K562 (cell line): ENCODE data around the gene COMMD1. TPM values are rescaled to one million over a fixed set of nuclear protein-coding genes. Genes with fewer than 3 reads are reported as not detected.

Source experiments
- ATAC-seq: fragments of 200-7000 bp; cut with Tn5 transposase; 3 replicates; pipeline ENCODE4 v1.9.1; 2020; ENCODE audit warnings: moderate library complexity
- BruUV-seq: library from RNA; stranded (reverse); fragments of 400-500 nt; replicated peaks from 2 replicates; lab custom pipeline; 2021; lab: Mats Ljungman, UMichigan
- CTCF ChIA-PET: fragments of 300-600 bp; formaldehyde crosslinking; extraction: SDS; loops from one replicate; lab custom pipeline; 2021; ENCODE audit warnings: low intra/inter-chr PET ratio; lab: Yijun Ruan, JAX
- POLR2A ChIA-PET: fragments of 300-600, 350-650 bp; sonication (Branson Sonifier 250); formaldehyde crosslinking; extraction: SDS; loops from one replicate; lab custom pipeline; 2021; ENCODE audit warnings: antibody characterized with exemption, inconsistent platforms; lab: Yijun Ruan, JAX
- DNase-seq, 4 experiments: peaks; one replicate each; pipeline versions ENCODE4 v3.0.0 to v3.0.0-alpha.2; 2011 to 2018; ENCODE audit warnings: low spot score in 3 of 4, mixed read lengths in 3 of 4; ENCODE audit errors: extremely low read depth in 1 of 4
- FAIRE-seq: peaks from 2 replicates; lab custom pipeline; 2011; peaks lifted over from hg19 to GRCh38; lab: Jason Lieb, UNC
- H2AFZ ChIP-seq: 2 replicates; pipeline ENCODE4 v1.6.0; 2011; ENCODE audit warnings: low read depth, low read length, control low read depth, inconsistent platforms
- H3K27ac ChIP-seq: fragments of 200-600 bp; 3 replicates; pipeline ENCODE4 v1.8.0; 2011; ENCODE audit warnings: low read depth, mild to moderate bottlenecking, control low read depth, inconsistent platforms, low read length, moderate library complexity, mixed read lengths; ENCODE audit errors: extremely low read depth
- H3K27me3 ChIP-seq, 2 experiments: fragments of 300-600 bp in 1 of 2; 2 replicates in 1 of 2; 3 replicates in 1 of 2; pipeline versions ENCODE4 v1.6.0 to v1.8.0; 2011; ENCODE audit warnings: inconsistent platforms in 2 of 2, low read length in 2 of 2, mild to moderate bottlenecking in 1 of 2, mixed read lengths in 1 of 2, moderate library complexity in 1 of 2; ENCODE audit not compliant: control insufficient read depth in 2 of 2, insufficient read depth in 2 of 2
- H3K36me3 ChIP-seq: fragments of 300-600 bp; 3 replicates; pipeline ENCODE4 v1.8.0; 2011; ENCODE audit warnings: mild to moderate bottlenecking, low read length, inconsistent platforms; ENCODE audit not compliant: control insufficient read depth, insufficient read depth
- H3K4me1 ChIP-seq, 2 experiments: fragments of 200-600 bp in 1 of 2; replicated peaks in 1 of 2; 2 replicates in 1 of 2; 3 replicates in 1 of 2; pipeline versions ENCODE4 v1.5.1 to v1.8.0; 2011; ENCODE audit warnings: inconsistent platforms in 2 of 2, low read length in 2 of 2, mild to moderate bottlenecking in 1 of 2, mixed read lengths in 1 of 2, moderate library complexity in 1 of 2; ENCODE audit not compliant: control insufficient read depth in 2 of 2, insufficient read depth in 2 of 2
- H3K4me2 ChIP-seq: 2 replicates; pipeline ENCODE4 v1.6.1; 2011; ENCODE audit warnings: low read length, control low read depth, inconsistent platforms, mixed read lengths; ENCODE audit not compliant: insufficient read depth
- H3K4me3 ChIP-seq: fragments of 200-600 bp; sonication (generic), shearing (Covaris generic); 2 replicates; pipeline ENCODE4 v1.5.1; 2016; ENCODE audit warnings: control low read depth, inconsistent platforms
- H3K79me2 ChIP-seq: fragments of 200-600 bp; 3 replicates; pipeline ENCODE4 v1.8.0; 2011; ENCODE audit warnings: low read length, inconsistent platforms; ENCODE audit not compliant: control insufficient read depth, insufficient read depth
- H3K9ac ChIP-seq, 2 experiments: 2 replicates each; pipeline versions ENCODE4 v1.6.0 to v1.6.1; 2011; ENCODE audit warnings: low read depth in 2 of 2, low read length in 2 of 2, control low read depth in 1 of 2, inconsistent platforms in 1 of 2, mild to moderate bottlenecking in 1 of 2, mixed read lengths in 1 of 2; ENCODE audit not compliant: insufficient read depth in 1 of 2
- H3K9me1 ChIP-seq: one replicate; pipeline ENCODE4 v1.6.0; 2011; ENCODE audit warnings: inconsistent platforms, mild to moderate bottlenecking, low read length, moderate library complexity; ENCODE audit not compliant: control insufficient read depth, insufficient read depth
- H3K9me3 ChIP-seq: replicated peaks from 2 replicates; pipeline ENCODE4 v1.5.1; 2011; ENCODE audit warnings: low read depth, low read length, inconsistent platforms; ENCODE audit not compliant: control insufficient read depth, insufficient read depth
- H4K20me1 ChIP-seq: replicated peaks from 2 replicates; pipeline ENCODE4 v1.6.1; 2011; ENCODE audit warnings: low read length, inconsistent platforms, mixed read lengths; ENCODE audit not compliant: control insufficient read depth, insufficient read depth
- C11orf30 ChIP-seq: fragments of 450-650 bp; IDR thresholded peaks from 2 replicates; pipeline ENCODE4 v1.6.1; 2016; ENCODE audit warnings: low read depth, mild to moderate bottlenecking
- CBFA2T2 ChIP-seq: fragments of 450-650 bp; conservative IDR thresholded peaks from 2 replicates; pipeline ENCODE4 v1.6.1; 2017; ENCODE audit warnings: mild to moderate bottlenecking
- CC2D1A ChIP-seq: fragments of 450-650 bp; IDR thresholded peaks from 2 replicates; pipeline ENCODE4 v1.6.1; 2017; ENCODE audit warnings: mild to moderate bottlenecking
- FUS ChIP-seq: fragments of 200-400 bp; formaldehyde crosslinking; optimal IDR thresholded peaks from 2 replicates; pipeline ENCODE3; 2017; ENCODE audit warnings: low read depth, low read length
- GATAD2A ChIP-seq: fragments of 450-650 bp; IDR thresholded peaks from 2 replicates; pipeline ENCODE4 v1.6.1; 2017
- HMG20A ChIP-seq: fragments of 450-650 bp; formaldehyde crosslinking; conservative IDR thresholded peaks from 2 replicates; pipeline ENCODE4 v1.4.0; 2020; ENCODE audit warnings: mild to moderate bottlenecking, mixed read lengths
- MAFG ChIP-seq: fragments of 450-650 bp; conservative IDR thresholded peaks from 2 replicates; pipeline ENCODE4 v1.6.1; 2016; ENCODE audit warnings: missing genetic modification characterization, missing compliant biosample characterization
- NR2C2 ChIP-seq, 2 experiments: fragments of 200-800 bp in 1 of 2; sonication (Bioruptor generic) in 1 of 2; sonication (generic) in 1 of 2; formaldehyde crosslinking in 1 of 2; IDR thresholded peaks; 2 replicates each; pipeline versions ENCODE4 v1.6.1 to v1.8.0; 2016 to 2022; ENCODE audit warnings: mild to moderate bottlenecking in 1 of 2, missing compliant biosample characterization in 1 of 2, missing genetic modification characterization in 1 of 2, missing genetic modification reagents in 1 of 2
- NR2F6 ChIP-seq: fragments of 450-650 bp; formaldehyde crosslinking; IDR thresholded peaks from 2 replicates; pipeline ENCODE4 v1.4.0; 2020; ENCODE audit warnings: mild to moderate bottlenecking
- PRPF4 ChIP-seq: fragments of 200-400 bp; formaldehyde crosslinking; IDR thresholded peaks from one replicate; pipeline ENCODE4 v1.6.1; 2017; ENCODE audit warnings: low read length, low read depth, mild to moderate bottlenecking; ENCODE audit not compliant: insufficient read depth, poor library complexity, severe bottlenecking
- SIN3A ChIP-seq, 2 experiments: fragments of 150-350 bp in 1 of 2; IDR thresholded peaks; 2 replicates each; pipeline ENCODE4 v1.6.1; 2011 to 2016; ENCODE audit warnings: borderline replicate concordance in 2 of 2, low read depth in 2 of 2, low read length in 2 of 2, mild to moderate bottlenecking in 2 of 2, moderate library complexity in 2 of 2; ENCODE audit not compliant: control insufficient read depth in 1 of 2
- SMC3 ChIP-seq: conservative IDR thresholded peaks from 2 replicates; pipeline ENCODE4 v1.6.1; 2011; ENCODE audit warnings: low read depth, low read length, improper control_type of control experiment; ENCODE audit not compliant: insufficient read depth
- SPI1 ChIP-seq: IDR thresholded peaks from 2 replicates; pipeline ENCODE4 v1.6.1; 2011; ENCODE audit warnings: low read depth, low read length, control low read depth, borderline replicate concordance
- SRSF3 ChIP-seq: fragments of 200-400 bp; formaldehyde crosslinking; IDR thresholded peaks from 2 replicates; pipeline ENCODE4 v1.6.1; 2016; ENCODE audit warnings: mild to moderate bottlenecking, low read length, moderate library complexity; ENCODE audit not compliant: insufficient read depth
- ZFPM2 ChIP-seq: fragments of 250-450 bp; sonication (Bioruptor Pico); IDR thresholded peaks from 2 replicates; pipeline ENCODE4 v1.5.1; 2022; ENCODE audit warnings: mild to moderate bottlenecking
- ZNF165 ChIP-seq: fragments of 250-450 bp; sonication (Bioruptor Pico); IDR thresholded peaks from 2 replicates; pipeline ENCODE4 v1.4.0; 2020; ENCODE audit warnings: borderline replicate concordance
- ZNF212 ChIP-seq: fragments of 450-650 bp; formaldehyde crosslinking; IDR thresholded peaks from 2 replicates; pipeline ENCODE4 v1.4.0; 2020; ENCODE audit warnings: mild to moderate bottlenecking
- ZNF316 ChIP-seq: fragments of 450-650 bp; IDR thresholded peaks from 2 replicates; pipeline ENCODE4 v1.6.1; 2016
- WGBS: fragments of 100-300 bp; shearing (Covaris generic); methylation state at CpG from one replicate; pipeline ENCODE4 v1.1.6; 2016; ENCODE audit warnings: low coverage, mixed read lengths; ENCODE audit not compliant: insufficient coverage; ENCODE audit errors: missing lambda C conversion rate; 5-methylcytosine and 5-hydroxymethylcytosine counted together
- in situ Hi-C: fragments of 300-500 bp; cut with MboI; formaldehyde crosslinking; loops from 4 replicates; pipeline ENCODE4 v1.15.0; 2018; ENCODE audit warnings: inconsistent platforms, mixed read lengths
- intact Hi-C: fragments of 100-400 bp; cut with micrococcal nuclease; formaldehyde crosslinking; loops from 2 replicates; pipeline ENCODE4 v1.14.2; 2022
- polyA plus RNA-seq, 8 experiments: library from polyadenylated mRNA; depleted of rRNA in 4 of 8; stranded (reverse) in 5 of 8; unstranded in 3 of 8; fragments of >200 nt; fragmentation: Nextera tagmentation in 2 of 8; fragmentation: Illumina TruSeq in 1 of 8; extraction: Ambion mirVana in 2 of 8; extraction: Trizol in 1 of 8; gene quantifications; 2 replicates each; pipeline versions ENCODE4 v1.2.1 to v1.2.3, GENCODE V29; 2011 to 2014; ENCODE audit warnings: inconsistent platforms in 1 of 8, missing spikeins in 1 of 8
- total RNA-seq, 7 experiments: library from RNA; depleted of rRNA in 6 of 7; stranded (reverse); fragments of >200 nt in 6 of 7; fragmentation: Illumina TruSeq in 2 of 7; extraction: Trizol in 2 of 7; gene quantifications; 2 replicates each; pipeline versions ENCODE4 v1.2.1 to v1.2.3, GENCODE V29; 2011 to 2021; ENCODE audit warnings: low replicate concordance in 1 of 7
- TF ChIP-seq, protein P1 (sequence below): sonication (generic); formaldehyde crosslinking; IDR thresholded peaks from 2 replicates; pipeline ENCODE4 v1.8.0; 2023; ENCODE audit warnings: mild to moderate bottlenecking, missing genetic modification reagents
- TF ChIP-seq, protein P2 (sequence below): fragments of 250-450 bp; sonication (Bioruptor Pico); IDR thresholded peaks from 2 replicates; pipeline ENCODE4 v1.8.0; 2022; ENCODE audit warnings: moderate library complexity, mild to moderate bottlenecking, inconsistent platforms

Gene COMMD1
- total and polyA plus RNA-seq, 9 of the 15 experiments (the other 6 are each of a cell fraction or from before 2014, with no cell fraction given) = 14.4 to 77.0 (median 21.4) TPM

DNA sequence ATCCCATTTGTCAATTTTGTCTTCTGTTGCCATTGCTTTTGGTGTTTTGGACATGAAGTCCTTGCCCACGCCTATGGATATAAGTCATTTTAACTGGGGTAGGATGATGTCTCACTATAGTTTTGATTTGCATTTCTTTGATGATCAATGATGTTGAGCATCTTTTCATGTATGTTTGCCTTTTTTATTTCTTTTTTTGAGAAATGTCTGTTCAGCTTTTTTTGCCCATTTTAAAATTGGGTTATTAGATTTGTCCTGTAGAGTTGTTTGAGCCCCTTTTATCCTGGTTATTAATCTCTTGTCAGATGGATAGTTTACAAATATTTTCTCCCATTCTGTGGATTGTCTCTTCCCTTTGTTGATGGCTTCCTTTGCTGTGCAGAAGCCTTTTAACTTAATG, 75.3 kb downstream of the COMMD1 start:
- Histone ChIP-seq H3K27me3 (no peaks in the 10 kb centered on the region), H3K4me2 (no peak overlapping the region), H2AFZ (no peak overlapping the region), H3K9me1 (no peaks in the 10 kb centered on the region), H3K4me1 (no peaks in the 10 kb centered on the region; a peak in 1 of 5 replicates), H3K27ac (no peak overlapping the region), H3K36me3 (no peaks in the 10 kb centered on the region), H4K20me1 (no peaks in the 10 kb centered on the region), H3K9me3 (no peaks in the 10 kb centered on the region; the same call in 1 of the 2 replicates), H3K79me2 (no peaks in the 10 kb centered on the region), H3K9ac (no peak overlapping the region), H3K4me3 (no peak overlapping the region)
- ChIA-PET CTCF (no interaction called here), POLR2A (no interaction called here)
- ATAC-seq (no peak), DNase-seq (no peak), FAIRE-seq (no peak)
- in situ Hi-C loops (no loop called here), intact Hi-C loops (no loop called here)
- no TSS peak for BruUV-seq
- 70% methylated on average over 1 of the region's 1 CpG for WGBS
- no peak for TF ChIP-seq PRPF4
- no peak for TF ChIP-seq HMG20A (CRISPR knock-in tag)
- TF ChIP-seq NR2C2 (CRISPR knock-in tag; IDR thresholded peaks at IDR 0.05) = no peak
- TF ChIP-seq NR2C2 (tag; IDR thresholded peaks at IDR 0.05) = no peak
- TF ChIP-seq SRSF3 = no peak
- TF ChIP-seq CC2D1A = no peak
- TF ChIP-seq, protein P1, sequence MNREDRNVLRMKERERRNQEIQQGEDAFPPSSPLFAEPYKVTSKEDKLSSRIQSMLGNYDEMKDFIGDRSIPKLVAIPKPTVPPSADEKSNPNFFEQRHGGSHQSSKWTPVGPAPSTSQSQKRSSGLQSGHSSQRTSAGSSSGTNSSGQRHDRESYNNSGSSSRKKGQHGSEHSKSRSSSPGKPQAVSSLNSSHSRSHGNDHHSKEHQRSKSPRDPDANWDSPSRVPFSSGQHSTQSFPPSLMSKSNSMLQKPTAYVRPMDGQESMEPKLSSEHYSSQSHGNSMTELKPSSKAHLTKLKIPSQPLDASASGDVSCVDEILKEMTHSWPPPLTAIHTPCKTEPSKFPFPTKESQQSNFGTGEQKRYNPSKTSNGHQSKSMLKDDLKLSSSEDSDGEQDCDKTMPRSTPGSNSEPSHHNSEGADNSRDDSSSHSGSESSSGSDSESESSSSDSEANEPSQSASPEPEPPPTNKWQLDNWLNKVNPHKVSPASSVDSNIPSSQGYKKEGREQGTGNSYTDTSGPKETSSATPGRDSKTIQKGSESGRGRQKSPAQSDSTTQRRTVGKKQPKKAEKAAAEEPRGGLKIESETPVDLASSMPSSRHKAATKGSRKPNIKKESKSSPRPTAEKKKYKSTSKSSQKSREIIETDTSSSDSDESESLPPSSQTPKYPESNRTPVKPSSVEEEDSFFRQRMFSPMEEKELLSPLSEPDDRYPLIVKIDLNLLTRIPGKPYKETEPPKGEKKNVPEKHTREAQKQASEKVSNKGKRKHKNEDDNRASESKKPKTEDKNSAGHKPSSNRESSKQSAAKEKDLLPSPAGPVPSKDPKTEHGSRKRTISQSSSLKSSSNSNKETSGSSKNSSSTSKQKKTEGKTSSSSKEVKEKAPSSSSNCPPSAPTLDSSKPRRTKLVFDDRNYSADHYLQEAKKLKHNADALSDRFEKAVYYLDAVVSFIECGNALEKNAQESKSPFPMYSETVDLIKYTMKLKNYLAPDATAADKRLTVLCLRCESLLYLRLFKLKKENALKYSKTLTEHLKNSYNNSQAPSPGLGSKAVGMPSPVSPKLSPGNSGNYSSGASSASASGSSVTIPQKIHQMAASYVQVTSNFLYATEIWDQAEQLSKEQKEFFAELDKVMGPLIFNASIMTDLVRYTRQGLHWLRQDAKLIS (CRISPR knock-in tag) = no peak
- no peak for TF ChIP-seq NR2F6 (CRISPR knock-in tag)
- TF ChIP-seq SMC3 = no peak
- TF ChIP-seq ZNF212 = no peak
- TF ChIP-seq ZFPM2 = no peak
- TF ChIP-seq CBFA2T2 = no peak
- TF ChIP-seq MAFG = 0 out of 2 replicates have a peak, but pooled peaks have one; percentile 10
- TF ChIP-seq FUS = no peak
- TF ChIP-seq ZNF316 = peak; percentile 69
- TF ChIP-seq ZNF165 (CRISPR knock-in tag) = no peak
- no peak for TF ChIP-seq SIN3A (IDR thresholded peaks at IDR 0.05; ENCODE audit: borderline replicate concordance in 2 of 2, control insufficient read depth in 1 of 2, low read depth in 2 of 2, low read length in 2 of 2)
- TF ChIP-seq C11orf30 = peak; percentile 56; the same call in 1 of the 2 replicates
- TF ChIP-seq, protein P2, sequence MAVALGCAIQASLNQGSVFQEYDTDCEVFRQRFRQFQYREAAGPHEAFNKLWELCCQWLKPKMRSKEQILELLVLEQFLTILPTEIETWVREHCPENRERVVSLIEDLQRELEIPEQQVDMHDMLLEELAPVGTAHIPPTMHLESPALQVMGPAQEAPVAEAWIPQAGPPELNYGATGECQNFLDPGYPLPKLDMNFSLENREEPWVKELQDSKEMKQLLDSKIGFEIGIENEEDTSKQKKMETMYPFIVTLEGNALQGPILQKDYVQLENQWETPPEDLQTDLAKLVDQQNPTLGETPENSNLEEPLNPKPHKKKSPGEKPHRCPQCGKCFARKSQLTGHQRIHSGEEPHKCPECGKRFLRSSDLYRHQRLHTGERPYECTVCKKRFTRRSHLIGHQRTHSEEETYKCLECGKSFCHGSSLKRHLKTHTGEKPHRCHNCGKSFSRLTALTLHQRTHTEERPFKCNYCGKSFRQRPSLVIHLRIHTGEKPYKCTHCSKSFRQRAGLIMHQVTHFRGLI (CRISPR knock-in tag) = no peak
- no peak for TF ChIP-seq SPI1
- TF ChIP-seq GATAD2A = no peak
